Putamen (tissue), 1 donor: Measurements from ENCODE around the gene ADAMTS19.
"Not testable (repeated sequence)": the region's sequence is repeated elsewhere in the genome, so short reads cannot be mapped to it uniquely, and the experiment has no call there.

Experiments
- DNase-seq: peaks from one replicate; pipeline ENCODE4 v3.0.0-alpha.2; 2016; ENCODE audit warnings: low spot score

The ADAMTS19 gene, protein sequence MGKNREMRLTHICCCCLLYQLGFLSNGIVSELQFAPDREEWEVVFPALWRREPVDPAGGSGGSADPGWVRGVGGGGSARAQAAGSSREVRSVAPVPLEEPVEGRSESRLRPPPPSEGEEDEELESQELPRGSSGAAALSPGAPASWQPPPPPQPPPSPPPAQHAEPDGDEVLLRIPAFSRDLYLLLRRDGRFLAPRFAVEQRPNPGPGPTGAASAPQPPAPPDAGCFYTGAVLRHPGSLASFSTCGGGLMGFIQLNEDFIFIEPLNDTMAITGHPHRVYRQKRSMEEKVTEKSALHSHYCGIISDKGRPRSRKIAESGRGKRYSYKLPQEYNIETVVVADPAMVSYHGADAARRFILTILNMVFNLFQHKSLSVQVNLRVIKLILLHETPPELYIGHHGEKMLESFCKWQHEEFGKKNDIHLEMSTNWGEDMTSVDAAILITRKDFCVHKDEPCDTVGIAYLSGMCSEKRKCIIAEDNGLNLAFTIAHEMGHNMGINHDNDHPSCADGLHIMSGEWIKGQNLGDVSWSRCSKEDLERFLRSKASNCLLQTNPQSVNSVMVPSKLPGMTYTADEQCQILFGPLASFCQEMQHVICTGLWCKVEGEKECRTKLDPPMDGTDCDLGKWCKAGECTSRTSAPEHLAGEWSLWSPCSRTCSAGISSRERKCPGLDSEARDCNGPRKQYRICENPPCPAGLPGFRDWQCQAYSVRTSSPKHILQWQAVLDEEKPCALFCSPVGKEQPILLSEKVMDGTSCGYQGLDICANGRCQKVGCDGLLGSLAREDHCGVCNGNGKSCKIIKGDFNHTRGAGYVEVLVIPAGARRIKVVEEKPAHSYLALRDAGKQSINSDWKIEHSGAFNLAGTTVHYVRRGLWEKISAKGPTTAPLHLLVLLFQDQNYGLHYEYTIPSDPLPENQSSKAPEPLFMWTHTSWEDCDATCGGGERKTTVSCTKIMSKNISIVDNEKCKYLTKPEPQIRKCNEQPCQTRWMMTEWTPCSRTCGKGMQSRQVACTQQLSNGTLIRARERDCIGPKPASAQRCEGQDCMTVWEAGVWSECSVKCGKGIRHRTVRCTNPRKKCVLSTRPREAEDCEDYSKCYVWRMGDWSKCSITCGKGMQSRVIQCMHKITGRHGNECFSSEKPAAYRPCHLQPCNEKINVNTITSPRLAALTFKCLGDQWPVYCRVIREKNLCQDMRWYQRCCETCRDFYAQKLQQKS

DNA sequence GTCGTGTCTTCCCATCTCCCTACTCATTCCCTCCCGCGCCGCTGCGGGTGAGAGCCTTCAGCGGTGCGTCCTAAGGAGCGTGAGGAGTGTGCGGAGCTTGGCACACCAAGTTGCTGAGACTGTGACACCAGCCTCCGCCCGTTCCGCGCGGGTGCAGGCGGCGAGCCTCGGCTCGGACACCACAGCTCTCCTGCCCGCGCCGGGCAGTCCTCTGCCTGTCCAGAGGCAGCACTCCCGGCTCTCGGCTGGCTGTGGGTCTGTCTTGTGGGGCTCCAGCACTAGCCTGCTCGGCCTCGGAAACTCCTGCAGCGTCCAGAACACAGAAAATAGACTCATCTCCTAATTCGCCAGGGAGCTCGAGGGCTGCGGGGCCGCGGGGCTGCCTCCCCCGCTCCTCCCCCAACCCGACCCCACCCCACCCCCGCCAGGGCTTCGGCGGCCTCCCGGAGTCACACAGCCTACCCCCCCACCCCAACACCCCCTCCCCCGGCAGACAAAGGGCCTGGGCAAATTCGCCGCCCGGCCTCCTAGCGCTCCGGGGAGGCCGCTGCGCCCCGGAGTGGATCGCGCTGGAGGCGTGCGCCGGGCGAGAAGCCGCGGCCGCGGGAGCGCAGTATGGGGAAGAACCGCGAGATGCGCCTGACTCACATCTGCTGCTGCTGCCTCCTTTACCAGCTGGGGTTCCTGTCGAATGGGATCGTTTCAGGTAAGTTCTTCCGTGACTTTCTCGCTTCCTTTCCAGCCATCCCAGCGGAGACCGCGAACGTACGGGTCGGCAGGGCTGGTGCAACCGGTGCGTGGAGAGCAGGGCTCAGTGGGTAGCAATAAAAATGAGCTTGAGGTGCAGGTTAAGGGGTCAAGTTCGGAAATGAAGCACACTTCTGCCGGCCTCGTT lies at the start of gene ADAMTS19:
Gene ADAMTS19 (plus strand): TSS at position 522 of the 895 bp plus-strand sequence. CDS start 94 bp downstream, at position 616.
- peak; percentile 49 for DNase-seq

GRCh38 chr5:129410488-129410887 lies 49.6 kb upstream of the ADAMTS19 start:
- DNase-seq = no peak

DNA sequence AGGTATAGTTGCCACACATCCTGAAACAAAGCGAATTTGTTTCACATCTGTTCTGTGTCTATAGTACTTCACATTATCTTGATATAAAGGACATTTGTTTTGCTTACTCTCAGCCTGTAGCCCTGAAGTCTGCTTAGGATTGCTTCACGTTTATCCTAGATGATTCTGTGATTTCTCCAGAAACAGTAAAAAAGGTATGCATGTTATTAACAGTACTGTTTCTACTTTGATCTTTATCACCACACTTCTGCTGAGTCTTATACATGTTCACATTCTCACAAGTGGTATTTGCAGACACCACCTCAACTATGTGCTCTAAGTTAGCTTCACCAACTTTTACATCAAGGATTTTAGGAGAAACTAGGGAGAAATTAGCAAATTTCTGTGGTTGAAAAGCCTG lies 47.4 kb upstream of the ADAMTS19 start:
- DNase-seq = no peak

GRCh38 chr5:129413570-129413969 lies 46.5 kb upstream of the ADAMTS19 start:
- DNase-seq = no peak

GRCh38 chr5:129419292-129419691 lies 40.8 kb upstream of the ADAMTS19 start:
- DNase-seq = no peak

- no peak for DNase-seq
Observed at GRCh38 chr5:129425031-129425430, 35.1 kb upstream of the ADAMTS19 start.

DNA sequence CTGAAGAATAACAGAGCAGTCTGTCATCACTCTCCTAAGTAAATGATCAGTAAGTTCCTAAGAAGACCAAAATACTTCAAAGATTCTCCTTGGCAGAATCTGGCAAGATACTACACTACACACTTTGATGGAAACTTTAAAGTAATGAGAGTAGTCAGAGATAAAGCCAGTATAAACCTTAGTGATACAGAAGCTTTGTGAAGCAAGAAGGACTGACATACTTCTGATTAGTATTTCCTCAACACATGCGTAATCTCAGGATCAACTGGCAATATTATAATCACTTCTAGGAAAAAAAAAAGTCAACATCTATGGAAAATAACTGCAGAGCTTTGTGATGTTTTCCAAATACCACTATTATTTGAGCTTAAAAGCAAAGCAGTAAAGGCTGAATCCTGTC lies 34.0 kb upstream of the ADAMTS19 start:
- DNase-seq = no peak

- DNase-seq = not testable (repeated sequence)
Observed at GRCh38 chr5:129428636-129429035, 31.5 kb upstream of the ADAMTS19 start.

DNA sequence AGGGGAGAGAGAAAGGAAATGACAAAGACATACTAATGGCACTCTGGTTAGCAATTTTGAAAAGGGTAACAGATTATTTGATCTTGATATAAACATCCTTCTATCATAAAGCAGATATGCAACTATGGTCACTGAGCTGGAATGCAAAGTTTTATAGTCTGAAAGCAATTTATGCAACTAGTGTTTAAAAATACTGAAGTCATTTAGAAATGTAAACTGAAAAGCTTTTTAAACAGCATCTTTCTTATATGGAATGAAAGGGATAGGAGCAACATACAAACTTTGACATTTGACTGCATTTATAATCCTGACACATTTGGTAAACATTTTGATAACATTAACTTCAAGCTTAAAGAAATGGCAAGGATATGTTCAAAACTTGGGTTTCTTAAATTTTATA lies 28.7 kb upstream of the ADAMTS19 start:
- DNase-seq = no peak

GRCh38 chr5:129438322-129438721 lies 21.8 kb upstream of the ADAMTS19 start:
- no peak for DNase-seq

GRCh38 chr5:129440424-129440823 lies 19.7 kb upstream of the ADAMTS19 start:
- DNase-seq = no peak

DNA sequence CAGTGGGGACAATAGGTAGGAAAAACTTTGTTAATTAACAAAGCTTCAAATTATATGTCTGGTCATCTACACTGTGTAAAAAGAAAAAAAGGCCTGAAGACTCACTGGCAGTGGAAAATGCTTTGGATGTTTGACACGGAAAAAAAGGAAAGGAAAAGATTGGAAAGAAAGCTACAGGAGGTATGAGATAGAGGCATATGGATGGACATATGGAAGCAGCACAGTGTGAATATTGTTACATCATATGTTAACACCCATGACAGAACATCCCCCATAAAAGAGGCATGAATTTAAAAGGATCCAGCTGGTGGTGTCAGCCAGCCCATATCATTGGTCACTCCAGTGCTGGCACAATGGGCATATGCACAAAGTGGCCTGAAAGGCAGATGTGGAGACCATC lies 19.0 kb upstream of the ADAMTS19 start:
- DNase-seq = no peak

DNA sequence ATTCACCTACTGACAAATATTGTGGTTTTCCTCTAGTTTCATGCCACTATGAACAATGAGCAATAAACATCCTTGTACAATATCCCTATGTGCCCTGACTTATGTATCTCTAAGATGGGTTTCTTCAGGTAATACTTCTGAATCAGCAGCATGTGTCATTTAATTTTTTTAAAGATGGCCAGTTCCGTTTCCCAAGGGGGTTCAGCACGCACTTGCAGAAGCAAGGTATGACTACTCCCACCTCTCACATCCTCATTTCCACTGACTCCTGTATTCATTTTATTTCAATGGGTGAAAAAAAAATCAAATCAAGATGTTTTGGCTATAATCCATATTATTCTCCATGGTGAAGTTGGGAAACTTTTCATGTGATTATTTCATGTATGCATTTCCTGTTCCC lies 14.7 kb upstream of the ADAMTS19 start:
- no peak for DNase-seq

DNA sequence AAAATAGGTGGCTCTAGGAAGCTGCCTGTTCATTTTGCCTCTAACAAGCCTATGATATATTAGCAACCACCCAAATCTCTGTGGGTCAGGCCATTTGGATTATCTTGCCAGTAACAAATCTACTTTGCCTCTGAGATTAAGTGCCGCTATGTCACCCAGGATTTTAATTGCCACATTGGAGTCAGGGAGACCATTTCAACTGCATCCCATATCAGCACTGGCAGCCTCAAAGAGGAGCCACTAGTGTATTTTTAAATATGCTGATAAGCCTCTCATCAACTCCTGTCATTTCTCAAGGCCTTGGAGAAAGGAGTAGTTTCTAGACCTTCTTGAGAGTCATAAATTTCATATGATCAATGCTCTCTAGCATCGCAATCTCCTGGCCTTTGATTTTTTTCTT lies 12.1 kb upstream of the ADAMTS19 start:
- DNase-seq = no peak

GRCh38 chr5:129448654-129449053 lies 11.4 kb upstream of the ADAMTS19 start:
- no peak for DNase-seq

- no peak for DNase-seq
Observed at GRCh38 chr5:129454461-129454860, 5.6 kb upstream of the ADAMTS19 start.

DNA sequence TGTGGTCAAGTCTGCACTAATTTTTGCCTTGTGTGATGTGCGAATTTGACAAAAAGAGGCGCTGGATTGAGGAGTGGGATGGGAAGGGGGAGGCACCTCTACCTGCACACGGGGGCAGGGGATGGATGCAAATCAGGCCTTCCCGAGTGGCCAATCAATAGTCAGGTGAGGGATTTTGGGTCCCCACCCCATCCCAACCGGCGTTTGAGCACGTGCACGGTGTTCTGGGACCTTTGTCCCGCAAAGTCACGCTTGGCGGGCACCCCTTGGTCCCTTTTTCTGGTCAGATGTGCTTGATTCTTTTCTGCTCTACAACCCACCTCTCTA lies 685 bp upstream of the ADAMTS19 start:
- no peak for DNase-seq

GRCh38 chr5:129460672-129460935 lies 506 bp downstream of the ADAMTS19 start:
- no peak for DNase-seq

DNA sequence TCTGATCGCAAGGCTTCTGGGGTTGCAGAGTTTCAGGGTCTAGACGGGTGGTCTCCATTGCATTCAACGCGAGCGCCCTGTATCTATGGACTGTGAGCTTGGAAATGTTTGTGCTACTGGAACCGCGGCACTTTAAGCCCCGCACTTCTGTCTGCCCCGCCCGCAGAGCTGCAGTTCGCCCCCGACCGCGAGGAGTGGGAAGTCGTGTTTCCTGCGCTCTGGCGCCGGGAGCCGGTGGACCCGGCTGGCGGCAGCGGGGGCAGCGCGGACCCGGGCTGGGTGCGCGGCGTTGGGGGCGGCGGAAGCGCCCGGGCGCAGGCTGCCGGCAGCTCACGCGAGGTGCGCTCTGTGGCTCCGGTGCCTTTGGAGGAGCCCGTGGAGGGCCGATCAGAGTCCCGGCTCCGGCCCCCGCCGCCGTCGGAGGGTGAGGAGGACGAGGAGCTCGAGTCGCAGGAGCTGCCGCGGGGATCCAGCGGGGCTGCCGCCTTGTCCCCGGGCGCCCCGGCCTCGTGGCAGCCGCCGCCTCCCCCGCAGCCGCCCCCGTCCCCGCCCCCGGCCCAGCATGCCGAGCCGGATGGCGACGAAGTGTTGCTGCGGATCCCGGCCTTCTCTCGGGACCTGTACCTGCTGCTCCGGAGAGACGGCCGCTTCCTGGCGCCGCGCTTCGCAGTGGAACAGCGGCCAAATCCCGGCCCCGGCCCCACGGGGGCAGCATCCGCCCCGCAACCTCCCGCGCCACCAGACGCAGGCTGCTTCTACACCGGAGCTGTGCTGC lies 1.0 kb downstream of the ADAMTS19 start:
- DNase-seq = peak; percentile 34

GRCh38 chr5:129461711-129462332 lies 1.7 kb downstream of the ADAMTS19 start:
- peak; percentile 20 for DNase-seq
